ENCODE results near the gene COL23A1. TPM values are rescaled to one million over a fixed set of nuclear protein-coding genes. Genes with fewer than 3 reads are reported as not detected.

The COL23A1 gene
- total RNA-seq, 1 experiment from 2014 or later = not detected

GRCh38 chr5:178323961-178324360 is 266.2 kb downstream of the COL23A1 start:
- H3K36me3 ChIP-seq (ENCODE audit: insufficient read depth, low read length, poor library complexity, severe bottlenecking) = no peaks in the 10 kb centered on the region
- intact Hi-C loops (cut with micrococcal nuclease; ENCODE audit: unreplicated experiment) = no loop called here
- ChIA-PET CTCF (no interaction called here), POLR2A (ENCODE audit: low non-redundant PET) (no interaction called here)
- H3K9me3 ChIP-seq (ENCODE audit: low read depth, low read length, poor library complexity, severe bottlenecking) = no peaks in the 10 kb centered on the region
- H3K4me1 ChIP-seq (ENCODE audit: insufficient read depth, low read length, poor library complexity, severe bottlenecking) = no peaks in the 10 kb centered on the region
- DNase-seq (ENCODE audit: low spot score) = no peak
- no peaks in the 10 kb centered on the region for H3K27me3 ChIP-seq (replicated peaks; ENCODE audit: insufficient read depth, low read depth, low read length, poor library complexity)
- TF ChIP-seq EZH2 (IDR thresholded peaks at IDR 0.05; ENCODE audit: borderline replicate concordance, low read depth, low read length, poor library complexity, severe bottlenecking) (no peak), CTCF (conservative IDR thresholded peaks at IDR 0.05; ENCODE audit: low read depth, low read length) (no peak)
- no peak overlapping the region for H3K4me3 ChIP-seq (ENCODE audit: low read depth, low read length, poor library complexity, severe bottlenecking)
- no peak overlapping the region for H3K27ac ChIP-seq (ENCODE audit: low read depth, low read length, poor library complexity, severe bottlenecking)
- BruUV-seq (replicated peaks) = no TSS peak

GRCh38 chr5:178323541-178323865 is 266.7 kb downstream of the COL23A1 start:
- Histone ChIP-seq H3K9me3 (ENCODE audit: low read depth, low read length, poor library complexity, severe bottlenecking) (no peaks in the 10 kb centered on the region), H3K27me3 (replicated peaks; ENCODE audit: insufficient read depth, low read depth, low read length, poor library complexity) (no peaks in the 10 kb centered on the region), H3K36me3 (ENCODE audit: insufficient read depth, low read length, poor library complexity, severe bottlenecking) (no peaks in the 10 kb centered on the region), H3K27ac (ENCODE audit: low read depth, low read length, poor library complexity, severe bottlenecking) (no peak overlapping the region), H3K4me1 (ENCODE audit: insufficient read depth, low read length, poor library complexity, severe bottlenecking) (no peaks in the 10 kb centered on the region), H3K4me3 (ENCODE audit: low read depth, low read length, poor library complexity, severe bottlenecking) (no peak overlapping the region)
- ChIA-PET POLR2A (ENCODE audit: low non-redundant PET) (no interaction called here), CTCF (no interaction called here)
- intact Hi-C loops (cut with micrococcal nuclease; ENCODE audit: unreplicated experiment) = no loop called here
- no TSS peak for BruUV-seq (replicated peaks)
- no peak for DNase-seq (ENCODE audit: low spot score)
- TF ChIP-seq CTCF (conservative IDR thresholded peaks at IDR 0.05; ENCODE audit: low read depth, low read length) (no peak), EZH2 (IDR thresholded peaks at IDR 0.05; ENCODE audit: borderline replicate concordance, low read depth, low read length, poor library complexity, severe bottlenecking) (no peak)

- no peaks in the 10 kb centered on the region for H3K36me3 ChIP-seq (ENCODE audit: insufficient read depth, low read length, poor library complexity, severe bottlenecking)
- CTCF ChIA-PET = no interaction called here
- H3K27me3 ChIP-seq (replicated peaks; ENCODE audit: insufficient read depth, low read depth, low read length, poor library complexity) = no peaks in the 10 kb centered on the region
- no peak for TF ChIP-seq CTCF (conservative IDR thresholded peaks at IDR 0.05; ENCODE audit: low read depth, low read length)
- TF ChIP-seq EZH2 (IDR thresholded peaks at IDR 0.05; ENCODE audit: borderline replicate concordance, low read depth, low read length, poor library complexity, severe bottlenecking) = no peak
- no peak overlapping the region for H3K27ac ChIP-seq (ENCODE audit: low read depth, low read length, poor library complexity, severe bottlenecking)
- POLR2A ChIA-PET (ENCODE audit: low non-redundant PET) = no interaction called here
- no TSS peak for BruUV-seq (replicated peaks)
- no peak overlapping the region for H3K4me3 ChIP-seq (ENCODE audit: low read depth, low read length, poor library complexity, severe bottlenecking)
- DNase-seq (ENCODE audit: low spot score) = no peak
- H3K9me3 ChIP-seq (ENCODE audit: low read depth, low read length, poor library complexity, severe bottlenecking) = no peaks in the 10 kb centered on the region
- intact Hi-C loops (cut with micrococcal nuclease; ENCODE audit: unreplicated experiment) = no loop called here
- H3K4me1 ChIP-seq (ENCODE audit: insufficient read depth, low read length, poor library complexity, severe bottlenecking) = no peaks in the 10 kb centered on the region
Measured at GRCh38 chr5:178322736-178323540, 267.3 kb downstream of the COL23A1 start.
